ENCODE data around the gene NUPR2. TPM values are rescaled to one million over a fixed set of nuclear protein-coding genes. Genes with fewer than 3 reads are reported as not detected.

The NUPR2 gene
- total and polyA plus RNA-seq, 4 donors = not detected

DNA sequence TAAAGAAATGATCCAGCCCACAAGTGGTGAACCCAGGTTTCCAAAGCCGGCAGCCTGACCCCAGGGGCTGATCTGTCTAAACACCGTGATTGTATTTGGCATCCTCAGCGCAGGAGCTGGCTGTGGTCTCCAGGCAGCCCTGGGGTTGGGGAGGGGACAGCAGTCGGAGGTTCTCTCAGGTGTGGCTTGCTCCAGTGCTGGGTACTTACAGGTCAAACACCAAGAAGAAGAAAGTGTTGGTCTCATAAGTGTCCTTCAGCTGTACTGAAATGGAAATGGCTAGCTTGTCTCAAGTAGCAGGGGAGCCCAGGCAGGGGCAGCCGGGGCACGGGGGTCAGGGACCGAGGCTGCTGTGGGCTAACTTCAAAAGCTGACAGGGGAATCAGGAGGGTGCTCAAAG lies 29.5 kb downstream of the NUPR2 start:
- Histone ChIP-seq H3K27ac (ENCODE audit: low read depth in 1 of 2, low read length in 2 of 2) (no peak overlapping the region), H3K4me1 (ENCODE audit: control insufficient read depth in 4 of 4, insufficient read depth in 4 of 4, low read length in 3 of 4) (peaks cover 0 to 5% (median 4%) of the 10 kb centered on the region in 4 donors), H3K27me3 (ENCODE audit: control insufficient read depth in 4 of 4, insufficient read depth in 4 of 4, low read length in 3 of 4) (no peaks in the 10 kb centered on the region), H3K4me3 (ENCODE audit: low read depth in 1 of 3, low read length in 3 of 3) (no peak overlapping the region), H3K9ac (ENCODE audit: low read depth in 1 of 2, low read length in 2 of 2) (no peak overlapping the region), H3K36me3 (ENCODE audit: control insufficient read depth in 4 of 4, insufficient read depth in 3 of 4, low read depth in 1 of 4, low read length in 3 of 4) (peaks cover 0 to 7% (median 2%) of the 10 kb centered on the region in 4 donors), H3K9me3 (ENCODE audit: control insufficient read depth in 4 of 4, low read length in 3 of 4) (no peaks in the 10 kb centered on the region)
- no peak for DNase-seq (ENCODE audit: low spot score)
- no peak for TF ChIP-seq TAF1 (conservative IDR thresholded peaks at IDR 0.05)
- WGBS = 96% methylated on average over 7 of the region's 7 CpGs

DNA sequence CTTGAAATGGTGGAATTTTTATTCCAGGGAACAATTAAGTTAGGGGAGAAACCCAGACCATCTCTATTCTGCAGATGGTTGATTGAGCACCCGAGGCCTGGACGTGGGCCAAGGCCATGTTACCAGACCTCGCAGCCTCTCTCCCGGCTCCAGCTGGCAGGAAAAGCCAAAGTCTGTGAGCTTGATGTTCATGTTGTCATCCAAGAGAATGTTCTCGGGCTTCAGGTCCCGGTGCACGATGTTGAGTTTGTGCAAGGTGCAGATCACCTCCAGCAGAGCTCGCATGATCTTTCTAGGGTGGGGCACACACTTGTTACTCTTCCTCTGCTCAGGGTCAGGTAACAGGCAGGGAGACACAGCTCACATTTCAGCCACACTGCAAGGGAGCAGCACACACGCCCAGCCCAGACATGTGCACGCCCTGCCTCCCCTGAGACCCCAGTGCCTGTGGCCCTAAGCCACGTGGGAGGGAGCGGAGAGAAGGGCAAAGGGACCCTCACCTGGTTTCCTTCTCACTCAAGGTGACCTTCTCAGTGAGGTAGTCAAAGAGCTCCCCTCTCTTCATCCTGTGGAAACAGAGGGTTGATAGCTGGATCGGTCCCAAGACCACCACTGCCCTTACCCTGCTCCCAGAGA lies 32.9 kb downstream of the NUPR2 start:
- no peak for TF ChIP-seq JUND (IDR thresholded peaks at IDR 0.05)

GRCh38 chr7:56081626-56082340 lies 34.4 kb downstream of the NUPR2 start:
- WGBS = 98% methylated on average over 29 of the region's 29 CpGs
- DNase-seq (ENCODE audit: low spot score) = no peak
- Histone ChIP-seq H3K4me1 (ENCODE audit: control insufficient read depth in 4 of 4, insufficient read depth in 4 of 4, low read length in 3 of 4) (peaks cover 0 to 25% (median 20%) of the 10 kb centered on the region in 4 donors), H3K4me3 (ENCODE audit: low read depth in 1 of 3, low read length in 3 of 3) (no peak overlapping the region), H3K9me3 (ENCODE audit: control insufficient read depth in 4 of 4, low read length in 3 of 4) (no peaks in the 10 kb centered on the region), H3K9ac (ENCODE audit: low read depth in 1 of 2, low read length in 2 of 2) (no peak overlapping the region), H3K27ac (ENCODE audit: low read depth in 1 of 2, low read length in 2 of 2) (no peak overlapping the region), H3K36me3 (ENCODE audit: control insufficient read depth in 4 of 4, insufficient read depth in 3 of 4, low read depth in 1 of 4, low read length in 3 of 4) (peaks cover 0 to 6% (median 3%) of the 10 kb centered on the region in 4 donors), H3K27me3 (ENCODE audit: control insufficient read depth in 4 of 4, insufficient read depth in 4 of 4, low read length in 3 of 4) (no peaks in the 10 kb centered on the region)
- TF ChIP-seq GABPA (IDR thresholded peaks at IDR 0.05 in 1 of 2, conservative IDR thresholded peaks at IDR 0.05 in 1 of 2) (no peak), HNF4A (conservative IDR thresholded peaks at IDR 0.05) (no peak), FOXA2 (IDR thresholded peaks at IDR 0.05) (no peak), RAD21 (IDR thresholded peaks at IDR 0.05) (no peak), EGR1 (IDR thresholded peaks at IDR 0.05; ENCODE audit: low read depth in 2 of 2) (no peak), SP1 (IDR thresholded peaks at IDR 0.05) (no peak), RXRA (IDR thresholded peaks at IDR 0.05) (no peak), FOXA1 (IDR thresholded peaks at IDR 0.05) (no peak), TAF1 (conservative IDR thresholded peaks at IDR 0.05) (no peak), NR2F2 (IDR thresholded peaks at IDR 0.05) (no peak), CTCF (IDR thresholded peaks at IDR 0.05; ENCODE audit: low read depth, low read length, missing input control) (no peak)
- TF ChIP-seq, protein P1, sequence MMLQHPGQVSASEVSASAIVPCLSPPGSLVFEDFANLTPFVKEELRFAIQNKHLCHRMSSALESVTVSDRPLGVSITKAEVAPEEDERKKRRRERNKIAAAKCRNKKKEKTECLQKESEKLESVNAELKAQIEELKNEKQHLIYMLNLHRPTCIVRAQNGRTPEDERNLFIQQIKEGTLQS (IDR thresholded peaks at IDR 0.05) = no peak
- TF ChIP-seq, protein P2, sequence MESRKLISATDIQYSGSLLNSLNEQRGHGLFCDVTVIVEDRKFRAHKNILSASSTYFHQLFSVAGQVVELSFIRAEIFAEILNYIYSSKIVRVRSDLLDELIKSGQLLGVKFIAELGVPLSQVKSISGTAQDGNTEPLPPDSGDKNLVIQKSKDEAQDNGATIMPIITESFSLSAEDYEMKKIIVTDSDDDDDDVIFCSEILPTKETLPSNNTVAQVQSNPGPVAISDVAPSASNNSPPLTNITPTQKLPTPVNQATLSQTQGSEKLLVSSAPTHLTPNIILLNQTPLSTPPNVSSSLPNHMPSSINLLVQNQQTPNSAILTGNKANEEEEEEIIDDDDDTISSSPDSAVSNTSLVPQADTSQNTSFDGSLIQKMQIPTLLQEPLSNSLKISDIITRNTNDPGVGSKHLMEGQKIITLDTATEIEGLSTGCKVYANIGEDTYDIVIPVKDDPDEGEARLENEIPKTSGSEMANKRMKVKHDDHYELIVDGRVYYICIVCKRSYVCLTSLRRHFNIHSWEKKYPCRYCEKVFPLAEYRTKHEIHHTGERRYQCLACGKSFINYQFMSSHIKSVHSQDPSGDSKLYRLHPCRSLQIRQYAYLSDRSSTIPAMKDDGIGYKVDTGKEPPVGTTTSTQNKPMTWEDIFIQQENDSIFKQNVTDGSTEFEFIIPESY (IDR thresholded peaks at IDR 0.05) = no peak
- TF ChIP-seq, protein P3, sequence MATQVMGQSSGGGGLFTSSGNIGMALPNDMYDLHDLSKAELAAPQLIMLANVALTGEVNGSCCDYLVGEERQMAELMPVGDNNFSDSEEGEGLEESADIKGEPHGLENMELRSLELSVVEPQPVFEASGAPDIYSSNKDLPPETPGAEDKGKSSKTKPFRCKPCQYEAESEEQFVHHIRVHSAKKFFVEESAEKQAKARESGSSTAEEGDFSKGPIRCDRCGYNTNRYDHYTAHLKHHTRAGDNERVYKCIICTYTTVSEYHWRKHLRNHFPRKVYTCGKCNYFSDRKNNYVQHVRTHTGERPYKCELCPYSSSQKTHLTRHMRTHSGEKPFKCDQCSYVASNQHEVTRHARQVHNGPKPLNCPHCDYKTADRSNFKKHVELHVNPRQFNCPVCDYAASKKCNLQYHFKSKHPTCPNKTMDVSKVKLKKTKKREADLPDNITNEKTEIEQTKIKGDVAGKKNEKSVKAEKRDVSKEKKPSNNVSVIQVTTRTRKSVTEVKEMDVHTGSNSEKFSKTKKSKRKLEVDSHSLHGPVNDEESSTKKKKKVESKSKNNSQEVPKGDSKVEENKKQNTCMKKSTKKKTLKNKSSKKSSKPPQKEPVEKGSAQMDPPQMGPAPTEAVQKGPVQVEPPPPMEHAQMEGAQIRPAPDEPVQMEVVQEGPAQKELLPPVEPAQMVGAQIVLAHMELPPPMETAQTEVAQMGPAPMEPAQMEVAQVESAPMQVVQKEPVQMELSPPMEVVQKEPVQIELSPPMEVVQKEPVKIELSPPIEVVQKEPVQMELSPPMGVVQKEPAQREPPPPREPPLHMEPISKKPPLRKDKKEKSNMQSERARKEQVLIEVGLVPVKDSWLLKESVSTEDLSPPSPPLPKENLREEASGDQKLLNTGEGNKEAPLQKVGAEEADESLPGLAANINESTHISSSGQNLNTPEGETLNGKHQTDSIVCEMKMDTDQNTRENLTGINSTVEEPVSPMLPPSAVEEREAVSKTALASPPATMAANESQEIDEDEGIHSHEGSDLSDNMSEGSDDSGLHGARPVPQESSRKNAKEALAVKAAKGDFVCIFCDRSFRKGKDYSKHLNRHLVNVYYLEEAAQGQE (IDR thresholded peaks at IDR 0.05) = no peak

More for the DNA sequence above, 32.9 kb downstream of the NUPR2 start:
- Histone ChIP-seq H3K9ac (ENCODE audit: low read depth in 1 of 2, low read length in 2 of 2) (no peak overlapping the region), H3K9me3 (ENCODE audit: control insufficient read depth in 4 of 4, low read length in 3 of 4) (no peaks in the 10 kb centered on the region), H3K4me3 (ENCODE audit: low read depth in 1 of 3, low read length in 3 of 3) (no peak overlapping the region), H3K27me3 (ENCODE audit: control insufficient read depth in 4 of 4, insufficient read depth in 4 of 4, low read length in 3 of 4) (no peaks in the 10 kb centered on the region), H3K27ac (ENCODE audit: low read depth in 1 of 2, low read length in 2 of 2) (no peak overlapping the region), H3K36me3 (ENCODE audit: control insufficient read depth in 4 of 4, insufficient read depth in 3 of 4, low read depth in 1 of 4, low read length in 3 of 4) (peaks cover 0 to 7% (median 4%) of the 10 kb centered on the region in 4 donors), H3K4me1 (ENCODE audit: control insufficient read depth in 4 of 4, insufficient read depth in 4 of 4, low read length in 3 of 4) (peaks cover 0 to 23% (median 20%) of the 10 kb centered on the region in 4 donors)
- 46% methylated on average over 13 of the region's 13 CpGs for WGBS
- DNase-seq (ENCODE audit: low spot score) = no peak

All from liver (tissue), 9 donors.